Right lobe of liver (tissue), 6 donors: Measurements from ENCODE around the gene RIMKLA. TPM values are rescaled to one million over a fixed set of nuclear protein-coding genes. Genes with fewer than 3 reads are reported as not detected.
A peak's percentile ranks its signal among the peaks of the same experiment; 100 is the strongest.

Experiments
- ATAC-seq, 4 donors: fragments of 200-7000 bp; cut with Tn5 transposase; one replicate each; pipeline ENCODE4 v1.9.1; 2020; ENCODE audit warnings: mild to moderate bottlenecking in 4 of 4, moderate library complexity in 4 of 4
- DNase-seq, 3 donors: peaks; one replicate each; pipeline ENCODE4 v3.0.0-alpha.2; 2020
- H3K27ac ChIP-seq, 3 donors: fragments of 200-600 bp; one replicate each; pipeline ENCODE4 v1.8.0; 2022
- H3K27me3 ChIP-seq, 2 donors: fragments of 200-600 bp; one replicate each; pipeline ENCODE4 v1.8.0; 2022
- H3K36me3 ChIP-seq, 4 donors: fragments of 200-600 bp; sonication (generic) in 1 of 4; one replicate each; pipeline versions ENCODE4 v1.5.1 to v1.8.0; 2017 to 2022; ENCODE audit warnings: control low read depth in 1 of 4
- H3K4me1 ChIP-seq, 4 donors: fragments of 200-600 bp; sonication (generic) in 1 of 4; one replicate each; pipeline versions ENCODE4 v1.5.1 to v1.8.0; 2017 to 2022; ENCODE audit warnings: control low read depth in 1 of 4
- H3K4me3 ChIP-seq, 3 donors: fragments of 200-600 bp; one replicate each; pipeline ENCODE4 v1.8.0; 2022
- H3K9me3 ChIP-seq, 4 donors: fragments of 200-600 bp; sonication (generic) in 1 of 4; one replicate each; pipeline versions ENCODE4 v1.5.1 to v1.8.0; 2017 to 2022; ENCODE audit warnings: control low read depth in 1 of 4
- POLR2A ChIP-seq: fragments of 450-650 bp; IDR thresholded peaks from one replicate; pipeline ENCODE4 v1.6.1; 2017; ENCODE audit warnings: antibody characterized with exemption, mild to moderate bottlenecking
- WGBS: methylation state at CpG from one replicate; pipeline ENCODE4 v1.1.6; 2018; ENCODE audit warnings: low coverage, low lambda C conversion rate; ENCODE audit not compliant: insufficient coverage; ENCODE audit errors: missing lambda C conversion rate; 5-methylcytosine and 5-hydroxymethylcytosine counted together
- intact Hi-C, 2 donors: fragments of 100-400 bp; cut with DNase I; formaldehyde crosslinking; loops; one replicate each; pipeline versions ENCODE4 v1.11.2 to v1.14.1; 2022
- total RNA-seq, 6 experiments: library from RNA; depleted of rRNA in 2 of 6; stranded (reverse); fragments of >200 nt in 2 of 6; fragmentation: NEBNext Ultra II Directional in 3 of 6; extraction: Animal tissue kit (Norgen Biotek cat#: 25700) in 3 of 6; gene quantifications; one replicate each; pipeline versions ENCODE4 v1.1.0 to v1.2.4, GENCODE V29; 2016 to 2023
- TF ChIP-seq, protein P1 (sequence below), 4 donors: fragments of 200-600 bp in 3 of 4; fragments of 450-650 bp in 1 of 4; IDR thresholded peaks; one replicate each; pipeline versions ENCODE4 v1.5.1 to v1.8.0; 2016 to 2022; ENCODE audit warnings: antibody characterized with exemption in 4 of 4, mild to moderate bottlenecking in 2 of 4
- donor health status: DM: no; HTN: yes; CAD: no.
- donor health status: DM: no; HTN: no; CAD: no.
- donor health status: DM: no; HTN: no; CAD: no.
- donor health status: DM: no; HTN: yes; CAD: no.
- donor health status: DM: no; HTN: yes; CAD: no.

RIMKLA gene
- total RNA-seq, 6 experiments from 2014 or later = 0.02 to 0.95 (median 0.15) TPM

GRCh38 chr1:42334240-42335049, 46.1 kb upstream of the RIMKLA start:
- Histone ChIP-seq H3K27ac (peak overlapping the region; percentile 94 to 96 (median 94)), H3K9me3 (no peaks in the 10 kb centered on the region), H3K27me3 (no peaks in the 10 kb centered on the region), H3K36me3 (no peaks in the 10 kb centered on the region), H3K4me3 (peak overlapping the region; percentile 93 to 96 (median 95)), H3K4me1 (peaks cover 0 to 16% (median 5%) of the 10 kb centered on the region in 4 donors)
- ATAC-seq = peak; percentile 52 to 69 (median 59)
- under 1% methylated on average over 20 of the region's 58 CpGs for WGBS
- no peak for TF ChIP-seq POLR2A
- TF ChIP-seq, protein P1, sequence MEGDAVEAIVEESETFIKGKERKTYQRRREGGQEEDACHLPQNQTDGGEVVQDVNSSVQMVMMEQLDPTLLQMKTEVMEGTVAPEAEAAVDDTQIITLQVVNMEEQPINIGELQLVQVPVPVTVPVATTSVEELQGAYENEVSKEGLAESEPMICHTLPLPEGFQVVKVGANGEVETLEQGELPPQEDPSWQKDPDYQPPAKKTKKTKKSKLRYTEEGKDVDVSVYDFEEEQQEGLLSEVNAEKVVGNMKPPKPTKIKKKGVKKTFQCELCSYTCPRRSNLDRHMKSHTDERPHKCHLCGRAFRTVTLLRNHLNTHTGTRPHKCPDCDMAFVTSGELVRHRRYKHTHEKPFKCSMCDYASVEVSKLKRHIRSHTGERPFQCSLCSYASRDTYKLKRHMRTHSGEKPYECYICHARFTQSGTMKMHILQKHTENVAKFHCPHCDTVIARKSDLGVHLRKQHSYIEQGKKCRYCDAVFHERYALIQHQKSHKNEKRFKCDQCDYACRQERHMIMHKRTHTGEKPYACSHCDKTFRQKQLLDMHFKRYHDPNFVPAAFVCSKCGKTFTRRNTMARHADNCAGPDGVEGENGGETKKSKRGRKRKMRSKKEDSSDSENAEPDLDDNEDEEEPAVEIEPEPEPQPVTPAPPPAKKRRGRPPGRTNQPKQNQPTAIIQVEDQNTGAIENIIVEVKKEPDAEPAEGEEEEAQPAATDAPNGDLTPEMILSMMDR (IDR thresholded peaks at IDR 0.05) = peak in 2 of 4 donors; percentile 5 to 15
- DNase-seq = peak; percentile 64 to 67 (median 65)
- intact Hi-C loops = loop anchor here in 1 of 2 donors (10.0 kb wide), 1 partner anchor 160 kb away; no protein-coding TSS in a partner anchor

- no peaks in the 10 kb centered on the region for H3K36me3 ChIP-seq
- 0% methylated on average over 17 of the region's 79 CpGs for WGBS
- no peaks in the 10 kb centered on the region for H3K9me3 ChIP-seq
- peak within 1 kb of the TSS; percentile 94 to 96 (median 94) for H3K27ac ChIP-seq
- H3K4me3 ChIP-seq = peak within 1 kb of the TSS; percentile 93 to 96 (median 95)
- ATAC-seq = peak; percentile 83 to 93 (median 93)
- H3K27me3 ChIP-seq = no peaks in the 10 kb centered on the region
- TF ChIP-seq, protein P1 (IDR thresholded peaks at IDR 0.05) = peak in 2 of 4 donors; percentile 12 to 14
- peak; percentile 75 for TF ChIP-seq POLR2A
- peak; percentile 94 to 95 (median 94) for DNase-seq
- H3K4me1 ChIP-seq = peaks cover 0 to 18% (median 5%) of the 10 kb centered on the region in 4 donors
- intact Hi-C loops = loop anchor here in 1 of 2 donors (10.0 kb wide), 1 partner anchor 160 kb away; no protein-coding TSS in a partner anchor
These were observed 45.4 kb upstream of the RIMKLA start, which contains the start of gene FOXJ3 for GRCh38 chr1:42335050-42335808. Gene FOXJ3, minus strand, starts transcription at chr1:42335235. Its CDS starts 24,142 bp downstream, at chr1:42311093.

GRCh38 chr1:42335809-42336518, 44.6 kb upstream of the RIMKLA start:
- no peaks in the 10 kb centered on the region for H3K36me3 ChIP-seq
- no peaks in the 10 kb centered on the region for H3K27me3 ChIP-seq
- H3K9me3 ChIP-seq = no peaks in the 10 kb centered on the region
- ATAC-seq (peak; percentile 58 to 68 (median 65)), DNase-seq (no peak)
- peak overlapping the region; percentile 94 to 96 (median 94) for H3K27ac ChIP-seq
- peak overlapping the region; percentile 93 to 96 (median 95) for H3K4me3 ChIP-seq
- intact Hi-C loops = loop anchor here in 1 of 2 donors (10.0 kb wide), 1 partner anchor 161 kb away; no protein-coding TSS in a partner anchor
- WGBS = 5% methylated on average over 9 of the region's 9 CpGs
- peaks cover 0 to 20% (median 5%) of the 10 kb centered on the region in 4 donors for H3K4me1 ChIP-seq
- TF ChIP-seq POLR2A = no peak

GRCh38 chr1:42336978-42337377, 43.6 kb upstream of the RIMKLA start:
- Histone ChIP-seq H3K4me3 (no peak overlapping the region), H3K9me3 (no peaks in the 10 kb centered on the region), H3K27me3 (no peaks in the 10 kb centered on the region), H3K4me1 (peaks cover 0 to 20% (median 5%) of the 10 kb centered on the region in 4 donors), H3K27ac (no peak overlapping the region), H3K36me3 (no peaks in the 10 kb centered on the region)
- intact Hi-C loops = loop anchor here in 1 of 2 donors (10.0 kb wide), 1 partner anchor 162 kb away; no protein-coding TSS in a partner anchor
- TF ChIP-seq, protein P1 (IDR thresholded peaks at IDR 0.05) = no peak
- no peak for TF ChIP-seq POLR2A
- WGBS = 81% methylated on average over 6 of the region's 6 CpGs
- no peak for DNase-seq
- no peak for ATAC-seq
